ENCODE results near the gene TAGLN.
"Not testable (repeated sequence)": the region's sequence is repeated elsewhere in the genome, so short reads cannot be mapped to it uniquely, and the experiment has no call there.

Gene TAGLN

DNA sequence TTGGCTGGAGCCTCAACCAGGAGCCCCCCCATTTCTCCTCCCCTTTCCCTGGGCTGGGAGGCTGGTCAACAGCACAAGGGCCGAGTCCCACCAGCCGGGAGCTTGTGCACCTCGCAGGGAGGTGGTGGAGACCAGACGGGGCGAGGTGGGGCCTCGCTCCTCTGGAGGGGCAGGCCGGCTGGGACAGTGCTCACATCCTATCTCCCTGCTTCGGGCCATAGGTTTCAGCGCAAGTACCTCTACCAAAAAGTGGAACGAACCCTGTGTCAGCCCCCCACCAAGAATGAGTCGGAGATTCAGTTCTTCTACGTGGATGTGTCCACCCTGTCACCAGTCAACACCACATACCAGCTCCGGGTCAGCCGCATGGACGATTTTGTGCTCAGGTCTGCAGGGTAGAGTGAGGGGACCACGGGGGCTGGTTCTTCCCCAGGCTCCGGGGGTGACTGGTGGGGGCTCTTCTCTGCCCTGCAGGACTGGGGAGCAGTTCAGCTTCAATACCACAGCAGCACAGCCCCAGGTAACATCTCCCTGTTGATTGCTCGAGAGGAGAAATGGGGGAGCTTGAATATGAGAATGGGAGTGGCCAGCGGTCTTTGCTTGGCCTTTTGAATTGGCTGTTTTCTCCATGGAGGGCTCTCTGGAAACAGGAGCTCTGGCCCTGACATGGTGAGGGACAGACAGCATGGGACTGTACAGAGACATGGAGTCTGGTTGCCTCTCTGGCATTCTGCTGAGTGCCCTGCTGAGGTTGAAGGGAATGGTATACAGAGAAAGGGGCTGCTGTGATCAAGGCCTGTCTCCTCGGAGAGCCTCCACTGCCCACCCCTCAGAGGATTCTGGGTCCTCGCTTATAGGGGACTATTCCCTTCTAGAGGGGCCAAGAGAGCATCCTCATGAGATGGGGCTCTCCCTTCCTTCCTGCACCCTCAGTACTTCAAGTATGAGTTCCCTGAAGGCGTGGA is 17.3 kb upstream of the TAGLN start:
- DNase-seq = no peak

DNA sequence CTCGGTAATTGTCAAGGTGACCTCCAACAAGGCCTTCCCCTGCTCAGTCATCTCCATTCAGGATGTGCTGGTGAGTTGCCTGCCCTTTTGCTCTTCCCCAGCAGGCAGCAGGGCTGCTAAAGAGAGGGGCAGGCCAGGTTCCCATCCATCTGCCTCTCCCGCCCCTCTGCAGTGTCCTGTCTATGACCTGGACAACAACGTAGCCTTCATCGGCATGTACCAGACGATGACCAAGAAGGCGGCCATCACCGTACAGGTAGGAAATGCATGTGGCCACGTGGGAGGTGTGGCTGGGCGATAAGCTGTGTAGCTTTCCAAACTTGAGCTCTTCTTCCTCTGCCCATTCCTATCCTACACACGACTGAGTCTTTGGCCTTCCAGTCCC is 16.6 kb upstream of the TAGLN start:
- no peak for DNase-seq

DNA sequence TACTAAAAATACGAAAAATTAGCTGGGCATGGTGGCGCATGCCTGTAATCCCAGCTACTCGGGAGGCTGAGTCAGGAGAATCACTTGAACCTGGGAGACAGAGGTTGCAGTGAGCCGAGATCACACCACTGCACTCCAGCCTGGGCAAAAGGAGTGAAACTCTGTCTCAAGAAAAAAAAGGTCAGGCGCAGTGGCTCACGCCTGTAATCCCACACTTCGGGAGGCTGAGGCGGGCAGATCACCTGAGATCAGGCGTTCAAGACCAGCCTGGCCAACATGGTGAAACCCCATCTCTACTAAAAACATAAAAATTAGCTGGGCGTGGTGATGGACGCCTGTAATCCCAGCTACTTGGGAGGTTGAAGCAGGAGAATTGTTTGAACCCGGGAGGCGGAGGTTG is 16.0 kb upstream of the TAGLN start:
- not testable (repeated sequence) for DNase-seq

DNA sequence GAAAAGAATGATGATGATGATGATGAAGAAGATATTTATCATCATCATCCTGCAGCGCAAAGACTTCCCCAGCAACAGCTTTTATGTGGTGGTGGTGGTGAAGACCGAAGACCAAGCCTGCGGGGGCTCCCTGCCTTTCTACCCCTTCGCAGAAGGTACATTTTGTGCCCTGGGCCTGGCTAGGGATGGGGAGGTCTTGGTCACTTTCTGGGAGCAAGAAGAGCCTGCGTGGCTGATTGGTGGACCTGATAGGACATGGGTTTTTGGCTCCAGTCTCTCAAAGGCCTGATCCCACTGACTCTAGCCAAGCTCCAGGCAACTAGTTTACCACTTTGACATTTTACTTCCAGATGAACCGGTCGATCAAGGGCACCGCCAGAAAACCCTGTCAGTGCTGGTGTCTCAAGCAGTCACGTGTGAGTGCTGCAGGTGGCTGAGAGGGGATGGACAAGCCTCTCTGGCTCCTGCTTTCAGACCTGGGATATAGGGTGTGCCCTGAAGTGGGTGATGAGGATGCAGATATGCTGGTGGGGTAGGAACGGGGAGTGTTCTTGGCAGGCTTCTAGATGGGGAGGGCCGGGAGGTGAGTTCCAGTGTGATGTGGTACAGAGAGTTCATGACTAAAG is 15.3 kb upstream of the TAGLN start:
- DNase-seq = no peak

DNA sequence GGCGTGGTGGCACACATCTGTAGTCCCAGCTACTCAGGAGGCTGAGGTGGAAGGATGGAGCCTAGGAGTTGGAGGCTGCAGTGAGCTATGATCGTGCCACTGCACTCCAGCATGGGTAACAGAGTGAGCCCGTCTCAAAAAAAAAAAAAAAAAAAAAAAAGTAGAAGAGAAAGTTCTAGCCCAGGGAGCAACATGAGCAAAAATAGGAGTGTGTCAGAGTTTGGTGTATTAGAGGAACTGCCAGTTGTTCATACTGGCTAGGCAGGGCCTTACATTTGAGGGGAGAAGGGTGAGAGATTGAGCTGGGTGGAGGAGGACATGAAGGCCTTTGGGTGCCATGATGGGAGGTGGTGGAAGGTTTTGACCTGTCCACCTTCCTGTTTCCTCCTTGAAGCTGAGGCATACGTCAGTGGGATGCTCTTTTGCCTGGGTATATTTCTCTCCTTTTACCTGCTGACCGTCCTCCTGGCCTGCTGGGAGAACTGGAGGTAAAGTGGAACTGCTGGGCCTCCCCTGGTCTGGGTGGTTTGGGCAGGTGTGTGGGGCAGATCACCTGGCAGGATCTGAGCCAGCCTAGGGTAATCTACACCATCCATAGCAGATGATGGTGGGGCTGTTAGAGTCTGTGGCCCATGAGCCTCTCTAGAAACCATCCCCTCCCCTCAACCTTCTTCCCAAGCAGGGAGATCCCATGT is 13.3 kb upstream of the TAGLN start:
- no peak for DNase-seq

DNA sequence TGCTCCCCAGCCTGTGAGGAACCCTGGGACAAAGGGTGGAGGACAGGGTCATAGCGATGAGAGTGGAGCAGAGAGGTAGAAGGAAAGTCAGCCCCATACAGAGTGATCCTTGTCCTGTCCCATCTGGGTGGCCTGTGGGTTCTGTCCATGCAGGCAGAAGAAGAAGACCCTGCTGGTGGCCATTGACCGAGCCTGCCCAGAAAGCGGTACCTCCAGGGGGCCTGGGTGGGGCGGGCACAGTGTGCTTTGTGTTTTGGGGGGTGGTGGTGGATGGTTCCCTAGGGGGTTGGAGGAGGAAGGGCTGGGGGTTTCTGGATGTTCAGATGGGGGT is 12.8 kb upstream of the TAGLN start:
- DNase-seq = no peak

DNA sequence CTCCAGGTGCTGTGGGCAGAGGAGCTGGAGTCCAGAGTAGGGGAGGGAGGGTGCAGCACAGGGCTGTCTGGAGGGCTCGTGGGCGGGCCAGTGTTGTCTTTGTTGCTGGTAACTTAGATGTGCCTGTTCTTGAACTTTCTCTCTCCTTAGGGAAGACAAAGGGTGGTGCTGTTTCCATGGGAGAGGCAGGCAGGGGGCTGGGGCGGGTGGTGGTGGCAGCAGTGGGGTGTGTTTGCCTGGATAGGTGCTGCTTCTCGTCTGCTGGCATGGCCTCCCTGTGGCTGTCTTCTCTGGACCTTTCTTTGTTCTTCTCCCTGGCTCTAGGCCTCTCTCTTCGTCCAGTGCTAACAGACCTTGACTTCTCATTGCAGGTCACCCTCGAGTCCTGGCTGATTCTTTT is 12.2 kb upstream of the TAGLN start:
- no peak for DNase-seq

DNA sequence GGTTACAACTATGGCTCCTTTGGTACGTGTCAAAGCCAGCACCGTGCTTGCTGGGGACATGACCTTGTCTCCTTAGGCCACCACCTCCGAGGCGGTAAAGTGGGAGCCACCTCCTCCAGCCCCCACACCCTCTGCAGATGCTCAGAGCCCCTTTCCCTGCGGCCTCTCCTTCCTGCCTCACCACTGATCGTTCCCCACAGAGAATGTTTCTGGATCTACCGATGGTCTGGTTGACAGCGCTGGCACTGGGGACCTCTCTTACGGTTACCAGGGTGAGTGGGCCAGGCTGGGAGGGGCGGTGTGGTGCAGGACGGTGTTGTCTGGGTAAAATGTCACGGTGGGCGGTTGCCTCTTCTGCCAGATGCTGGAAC is 11.8 kb upstream of the TAGLN start:
- no peak for DNase-seq

DNA sequence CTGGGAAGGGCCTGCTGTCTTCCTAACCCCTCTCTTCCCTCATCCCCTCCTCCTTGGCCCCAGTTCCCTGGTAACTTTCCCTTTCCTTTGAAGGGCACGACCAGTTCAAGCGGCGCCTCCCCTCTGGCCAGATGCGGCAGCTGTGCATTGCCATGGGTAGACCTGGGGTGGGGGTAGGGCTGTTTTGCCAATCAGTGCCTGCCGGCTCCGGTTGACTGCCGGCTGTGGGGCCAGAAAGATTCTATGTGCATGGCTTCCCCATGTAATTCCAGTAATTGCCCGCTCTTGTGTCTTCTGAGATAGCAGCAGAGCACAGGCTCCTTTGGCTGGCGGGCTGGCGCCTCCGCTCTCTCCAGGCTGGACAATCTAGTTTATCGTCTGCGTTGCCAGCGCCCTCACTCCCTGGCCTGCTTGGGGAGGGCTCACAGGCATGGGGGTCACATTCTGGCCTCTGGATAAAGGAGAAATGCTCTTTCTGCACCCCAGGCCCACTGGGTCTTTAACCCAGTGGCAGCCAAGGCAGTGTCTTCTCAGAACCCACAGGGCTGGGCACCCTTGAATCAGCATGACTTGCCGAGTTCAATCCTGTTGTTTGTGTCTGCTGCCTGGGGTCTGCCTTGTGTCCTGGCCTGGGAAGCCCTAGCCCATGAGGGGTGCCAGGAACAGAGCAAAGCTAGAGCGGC is 11.2 kb upstream of the TAGLN start:
- no peak for DNase-seq

DNA sequence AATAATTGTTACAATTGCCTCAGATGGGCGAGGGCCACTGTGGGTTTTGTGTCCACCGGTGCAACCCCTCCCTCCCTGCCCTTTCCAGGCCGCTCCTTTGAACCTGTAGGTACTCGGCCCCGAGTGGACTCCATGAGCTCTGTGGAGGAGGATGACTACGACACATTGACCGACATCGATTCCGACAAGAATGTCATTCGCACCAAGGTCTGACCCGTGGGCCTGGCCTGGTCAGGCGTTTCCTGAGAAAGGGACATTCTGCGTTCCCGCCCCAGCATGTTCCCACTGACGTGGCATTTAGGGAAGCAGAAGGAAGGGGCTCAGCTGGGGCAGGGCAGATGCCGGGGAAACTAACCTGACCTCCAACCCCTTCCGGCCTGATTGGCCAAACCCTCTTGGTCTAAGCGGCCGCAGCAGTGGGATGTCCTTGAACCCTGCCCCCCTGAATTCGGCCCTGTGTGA is 10.5 kb upstream of the TAGLN start:
- DNase-seq = no peak

DNA sequence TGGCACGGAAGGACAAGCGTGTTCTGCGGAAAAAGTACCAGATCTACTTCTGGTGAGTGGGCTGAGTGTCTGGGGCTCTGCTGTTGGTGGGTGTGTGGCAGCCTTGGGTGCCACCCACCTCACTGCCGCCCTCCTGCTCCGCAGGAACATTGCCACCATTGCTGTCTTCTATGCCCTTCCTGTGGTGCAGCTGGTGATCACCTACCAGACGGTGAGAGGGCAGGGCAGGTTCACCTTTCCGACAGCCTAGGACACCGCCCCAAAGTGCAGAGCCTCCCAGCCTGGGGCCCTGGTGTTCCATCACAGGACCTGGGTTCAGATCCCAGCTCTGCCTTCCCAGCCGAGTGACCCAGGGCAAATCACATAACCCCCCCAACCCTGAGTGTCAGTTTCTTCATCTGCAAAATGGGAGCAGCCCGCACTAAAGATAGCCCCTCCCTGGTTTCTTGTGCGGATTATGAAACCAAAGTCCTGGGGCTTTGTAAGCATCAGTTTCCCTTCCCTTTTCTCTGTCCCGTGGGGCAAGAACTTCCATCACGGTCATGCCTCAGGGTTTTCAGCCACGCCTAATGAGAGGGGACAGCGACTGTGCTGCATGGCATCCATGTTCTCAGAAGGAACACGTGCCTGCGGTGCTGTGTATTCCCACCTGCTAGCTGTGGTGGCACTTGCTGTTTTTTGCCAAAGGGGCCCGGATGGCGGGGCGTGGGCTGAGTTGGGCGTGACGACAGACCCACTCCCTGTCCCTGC is 9.8 kb upstream of the TAGLN start:
- no peak for DNase-seq

DNA sequence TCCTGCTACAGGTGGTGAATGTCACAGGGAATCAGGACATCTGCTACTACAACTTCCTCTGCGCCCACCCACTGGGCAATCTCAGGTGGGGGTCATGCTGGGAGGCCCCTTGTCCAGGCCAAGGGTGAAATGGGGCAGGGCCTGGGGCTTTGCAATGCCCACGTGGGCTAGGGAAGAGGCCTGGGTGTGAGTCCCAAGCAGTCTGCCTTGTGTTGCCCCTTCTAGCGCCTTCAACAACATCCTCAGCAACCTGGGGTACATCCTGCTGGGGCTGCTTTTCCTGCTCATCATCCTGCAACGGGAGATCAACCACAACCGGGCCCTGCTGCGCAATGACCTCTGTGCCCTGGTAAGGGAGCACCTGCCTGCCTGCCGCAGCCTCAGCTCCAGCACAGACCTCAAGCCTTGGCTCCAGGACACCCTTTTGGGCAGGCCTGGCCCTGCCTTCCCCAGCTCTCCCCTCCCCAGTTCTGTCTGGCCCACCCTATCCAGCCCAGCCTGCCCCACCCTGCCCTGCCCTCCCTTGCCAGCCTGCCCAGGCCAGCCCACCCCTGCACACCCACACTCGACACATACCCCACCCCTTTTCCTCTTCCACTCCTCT is 9.1 kb upstream of the TAGLN start:
- DNase-seq = no peak

DNA sequence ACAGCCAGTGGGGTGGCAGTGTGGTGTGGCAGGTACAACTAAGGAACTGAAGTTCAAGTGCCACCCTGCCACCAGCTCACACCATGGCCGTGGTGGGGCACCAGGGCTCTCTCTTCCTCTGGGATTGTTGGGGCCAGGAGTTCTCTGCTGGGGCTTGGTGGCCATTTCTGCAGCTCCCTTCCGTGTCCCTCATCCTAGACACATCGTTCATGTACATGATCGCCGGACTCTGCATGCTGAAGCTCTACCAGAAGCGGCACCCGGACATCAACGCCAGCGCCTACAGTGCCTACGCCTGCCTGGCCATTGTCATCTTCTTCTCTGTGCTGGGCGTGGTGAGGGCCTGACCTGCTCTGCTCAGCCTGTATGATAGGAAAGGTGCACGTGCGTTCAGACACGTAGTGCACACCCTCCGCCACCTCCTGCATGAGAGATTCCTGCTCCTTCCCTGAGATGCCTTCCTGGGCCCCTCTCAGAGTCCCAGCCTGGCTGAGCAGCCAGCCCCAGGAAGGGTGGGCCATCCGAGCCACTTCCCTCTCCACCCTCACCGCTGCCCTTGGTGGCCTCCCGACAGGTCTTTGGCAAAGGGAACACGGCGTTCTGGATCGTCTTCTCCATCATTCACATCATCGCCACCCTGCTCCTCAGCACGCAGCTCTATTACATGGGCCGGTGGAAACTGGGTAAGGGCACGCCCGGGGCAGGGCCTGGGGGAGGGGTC is 7.3 kb upstream of the TAGLN start:
- DNase-seq = no peak

DNA sequence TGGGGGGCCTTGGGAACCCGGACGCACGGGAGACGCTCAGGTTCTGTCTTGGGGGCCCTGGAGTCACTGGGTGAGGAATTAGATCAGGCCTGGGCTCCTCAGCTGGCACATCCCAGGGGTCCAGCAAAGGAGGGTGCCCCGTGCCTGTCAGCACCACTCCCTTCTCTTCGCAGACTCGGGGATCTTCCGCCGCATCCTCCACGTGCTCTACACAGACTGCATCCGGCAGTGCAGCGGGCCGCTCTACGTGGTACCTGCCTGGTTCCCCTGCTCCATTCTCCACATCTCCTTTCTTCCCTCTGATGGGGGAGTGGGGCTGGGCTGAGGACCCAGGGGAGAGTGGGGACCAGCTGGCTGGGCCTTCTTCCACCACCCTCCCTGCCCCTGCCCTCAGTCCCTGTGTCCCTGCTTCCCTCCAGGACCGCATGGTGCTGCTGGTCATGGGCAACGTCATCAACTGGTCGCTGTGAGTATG is 6.7 kb upstream of the TAGLN start:
- DNase-seq = no peak

DNA sequence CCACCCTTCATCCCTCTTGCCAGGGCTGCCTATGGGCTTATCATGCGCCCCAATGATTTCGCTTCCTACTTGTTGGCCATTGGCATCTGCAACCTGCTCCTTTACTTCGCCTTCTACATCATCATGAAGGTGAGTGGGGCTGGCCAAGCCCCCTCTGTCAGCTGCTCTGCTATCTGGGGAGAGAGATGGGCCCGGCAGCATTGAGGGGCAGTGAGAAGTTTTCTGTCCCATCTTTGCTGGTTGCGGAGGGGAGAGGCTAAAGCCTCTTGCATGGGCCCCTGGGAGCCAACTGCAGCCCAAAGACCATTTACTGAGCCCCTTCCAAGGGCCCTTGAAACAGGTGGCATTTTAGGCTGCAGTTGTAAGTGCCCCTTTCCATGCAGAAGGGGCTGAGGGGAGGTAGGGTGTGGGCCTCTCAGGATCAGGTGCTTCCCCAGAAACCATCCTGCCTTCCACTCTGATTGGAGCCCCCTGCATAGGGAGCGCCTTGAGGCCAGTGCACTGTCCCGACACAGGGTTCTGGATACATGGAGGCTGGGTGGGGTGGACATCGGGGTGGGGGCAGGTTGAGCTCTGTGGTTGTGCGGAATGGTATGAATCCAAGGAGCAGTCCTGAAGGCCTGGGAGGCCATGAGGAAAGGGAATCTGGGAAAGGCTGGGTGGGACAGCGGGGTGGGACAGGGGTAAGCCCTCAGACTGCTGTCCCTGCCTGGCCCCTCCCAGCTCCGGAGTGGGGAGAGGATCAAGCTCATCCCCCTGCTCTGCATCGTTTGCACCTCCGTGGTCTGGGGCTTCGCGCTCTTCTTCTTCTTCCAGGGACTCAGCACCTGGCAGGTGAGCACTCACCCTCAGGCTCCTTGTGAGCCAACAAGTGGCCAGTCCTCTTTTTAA is 5.8 kb upstream of the TAGLN start:
- DNase-seq = no peak

DNA sequence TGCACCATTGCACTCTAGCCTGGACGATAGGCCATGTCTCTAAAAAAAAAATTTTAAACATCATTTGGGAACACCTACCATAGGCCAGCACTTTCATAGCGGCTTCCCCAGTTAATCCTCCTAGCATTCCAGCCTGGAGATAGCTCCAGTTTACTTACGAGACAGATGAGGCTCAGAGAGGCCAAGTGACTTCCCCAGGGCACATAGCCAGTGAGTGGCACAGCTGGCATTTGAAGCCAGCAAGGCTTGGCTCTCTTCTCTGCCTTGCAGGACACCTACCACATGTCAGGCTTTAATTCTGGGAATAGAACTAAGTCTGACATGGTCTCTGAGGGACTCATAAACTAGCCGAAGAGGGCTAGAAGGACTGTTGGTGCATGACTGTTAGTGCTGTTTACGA is 4.9 kb upstream of the TAGLN start:
- DNase-seq = no peak

DNA sequence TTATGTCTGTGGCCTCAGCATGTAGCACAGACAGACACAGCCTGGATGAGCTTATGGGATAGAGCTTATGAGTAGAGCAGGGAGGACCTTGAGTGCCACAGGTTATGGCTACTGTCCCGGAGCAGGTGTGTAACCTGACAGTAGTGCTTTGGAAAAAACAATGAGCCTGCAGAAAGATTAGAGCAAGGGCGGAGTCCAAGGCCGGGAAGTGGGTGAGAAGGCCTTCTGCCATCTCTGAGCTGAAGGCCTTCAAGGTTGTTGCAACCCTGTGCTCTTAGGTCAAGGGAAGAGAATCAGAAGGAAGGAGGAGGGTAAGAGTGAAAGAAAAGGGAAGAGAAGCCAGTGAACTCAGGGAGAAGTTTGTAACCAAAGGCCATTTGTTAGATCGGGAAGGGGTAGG is 3.9 kb upstream of the TAGLN start:
- DNase-seq = no peak

DNA sequence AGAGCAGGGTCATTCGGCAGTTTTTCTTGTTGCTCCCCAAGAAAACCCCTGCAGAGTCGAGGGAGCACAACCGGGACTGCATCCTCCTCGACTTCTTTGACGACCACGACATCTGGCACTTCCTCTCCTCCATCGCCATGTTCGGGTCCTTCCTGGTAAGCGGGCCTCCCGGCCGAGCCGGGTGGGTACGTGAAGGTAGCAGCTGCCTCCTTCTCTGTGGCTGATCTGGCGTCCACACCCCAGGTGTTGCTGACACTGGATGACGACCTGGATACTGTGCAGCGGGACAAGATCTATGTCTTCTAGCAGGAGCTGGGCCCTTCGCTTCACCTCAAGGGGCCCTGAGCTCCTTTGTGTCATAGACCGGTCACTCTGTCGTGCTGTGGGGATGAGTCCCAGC is 3.4 kb upstream of the TAGLN start:
- no peak for DNase-seq

DNA sequence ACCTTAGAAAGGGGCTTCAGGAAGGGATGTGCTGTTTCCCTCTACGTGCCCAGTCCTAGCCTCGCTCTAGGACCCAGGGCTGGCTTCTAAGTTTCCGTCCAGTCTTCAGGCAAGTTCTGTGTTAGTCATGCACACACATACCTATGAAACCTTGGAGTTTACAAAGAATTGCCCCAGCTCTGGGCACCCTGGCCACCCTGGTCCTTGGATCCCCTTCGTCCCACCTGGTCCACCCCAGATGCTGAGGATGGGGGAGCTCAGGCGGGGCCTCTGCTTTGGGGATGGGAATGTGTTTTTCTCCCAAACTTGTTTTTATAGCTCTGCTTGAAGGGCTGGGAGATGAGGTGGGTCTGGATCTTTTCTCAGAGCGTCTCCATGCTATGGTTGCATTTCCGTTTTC is 2.2 kb upstream of the TAGLN start:
- no peak for DNase-seq
